ENCODE measurements around the gene POLE. TPM values are rescaled to one million over a fixed set of nuclear protein-coding genes. Genes with fewer than 3 reads are reported as not detected.

Gene POLE
- total and polyA plus RNA-seq, 9 of the 15 experiments (the other 6 are each of a cell fraction or from before 2014, with no cell fraction given): 2.4 to 154 (median 49.6) TPM

DNA sequence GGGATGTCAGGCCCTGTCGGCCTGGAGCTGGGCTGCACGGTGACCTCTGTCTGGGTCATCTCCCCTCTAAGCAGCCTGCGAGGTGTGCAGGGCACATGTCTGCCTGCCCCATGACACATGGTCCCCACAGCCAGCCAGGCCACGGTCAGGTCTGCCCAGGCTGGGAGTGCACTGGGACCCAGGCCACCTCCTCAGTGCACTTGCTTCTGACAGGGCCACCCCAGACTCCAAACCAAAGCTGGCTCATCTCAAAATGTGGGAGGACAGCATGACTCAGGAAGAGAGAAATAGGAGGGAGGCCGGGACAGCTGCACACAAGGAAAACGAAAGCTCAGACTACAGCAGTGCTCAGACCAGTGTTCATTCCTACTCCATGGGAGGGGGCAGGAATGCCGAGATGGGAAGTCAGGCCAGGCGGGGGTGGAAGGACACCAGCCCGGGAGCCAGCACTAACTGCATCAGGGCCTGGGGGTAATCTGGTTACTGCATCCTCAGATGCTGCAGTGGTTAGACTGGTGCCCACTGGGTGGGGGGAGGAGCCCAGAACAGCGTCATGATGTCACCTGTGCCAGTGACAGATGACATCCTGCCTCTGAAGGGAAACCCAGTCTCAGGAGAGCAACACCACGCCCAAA is 64.6 kb downstream of the POLE start (continued):
- TF ChIP-seq, protein P1, sequence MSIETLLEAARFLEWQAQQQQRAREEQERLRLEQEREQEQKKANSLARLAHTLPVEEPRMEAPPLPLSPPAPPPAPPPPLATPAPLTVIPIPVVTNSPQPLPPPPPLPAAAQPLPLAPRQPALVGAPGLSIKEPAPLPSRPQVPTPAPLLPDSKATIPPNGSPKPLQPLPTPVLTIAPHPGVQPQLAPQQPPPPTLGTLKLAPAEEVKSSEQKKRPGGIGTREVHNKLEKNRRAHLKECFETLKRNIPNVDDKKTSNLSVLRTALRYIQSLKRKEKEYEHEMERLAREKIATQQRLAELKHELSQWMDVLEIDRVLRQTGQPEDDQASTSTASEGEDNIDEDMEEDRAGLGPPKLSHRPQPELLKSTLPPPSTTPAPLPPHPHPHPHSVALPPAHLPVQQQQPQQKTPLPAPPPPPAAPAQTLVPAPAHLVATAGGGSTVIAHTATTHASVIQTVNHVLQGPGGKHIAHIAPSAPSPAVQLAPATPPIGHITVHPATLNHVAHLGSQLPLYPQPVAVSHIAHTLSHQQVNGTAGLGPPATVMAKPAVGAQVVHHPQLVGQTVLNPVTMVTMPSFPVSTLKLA (conservative IDR thresholded peaks at IDR 0.05): no peak
- TF ChIP-seq TSC22D4 (tag; IDR thresholded peaks at IDR 0.05): no peak
- TF ChIP-seq, protein P2, sequence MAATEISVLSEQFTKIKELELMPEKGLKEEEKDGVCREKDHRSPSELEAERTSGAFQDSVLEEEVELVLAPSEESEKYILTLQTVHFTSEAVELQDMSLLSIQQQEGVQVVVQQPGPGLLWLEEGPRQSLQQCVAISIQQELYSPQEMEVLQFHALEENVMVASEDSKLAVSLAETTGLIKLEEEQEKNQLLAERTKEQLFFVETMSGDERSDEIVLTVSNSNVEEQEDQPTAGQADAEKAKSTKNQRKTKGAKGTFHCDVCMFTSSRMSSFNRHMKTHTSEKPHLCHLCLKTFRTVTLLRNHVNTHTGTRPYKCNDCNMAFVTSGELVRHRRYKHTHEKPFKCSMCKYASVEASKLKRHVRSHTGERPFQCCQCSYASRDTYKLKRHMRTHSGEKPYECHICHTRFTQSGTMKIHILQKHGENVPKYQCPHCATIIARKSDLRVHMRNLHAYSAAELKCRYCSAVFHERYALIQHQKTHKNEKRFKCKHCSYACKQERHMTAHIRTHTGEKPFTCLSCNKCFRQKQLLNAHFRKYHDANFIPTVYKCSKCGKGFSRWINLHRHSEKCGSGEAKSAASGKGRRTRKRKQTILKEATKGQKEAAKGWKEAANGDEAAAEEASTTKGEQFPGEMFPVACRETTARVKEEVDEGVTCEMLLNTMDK (IDR thresholded peaks at IDR 0.05; ENCODE audit: borderline replicate concordance, insufficient read depth, low read depth, low read length, poor library complexity, severe bottlenecking): no peak
- no peak for TF ChIP-seq GABPB2 (CRISPR knock-in tag; conservative IDR thresholded peaks at IDR 0.05)
- TF ChIP-seq, protein P3, sequence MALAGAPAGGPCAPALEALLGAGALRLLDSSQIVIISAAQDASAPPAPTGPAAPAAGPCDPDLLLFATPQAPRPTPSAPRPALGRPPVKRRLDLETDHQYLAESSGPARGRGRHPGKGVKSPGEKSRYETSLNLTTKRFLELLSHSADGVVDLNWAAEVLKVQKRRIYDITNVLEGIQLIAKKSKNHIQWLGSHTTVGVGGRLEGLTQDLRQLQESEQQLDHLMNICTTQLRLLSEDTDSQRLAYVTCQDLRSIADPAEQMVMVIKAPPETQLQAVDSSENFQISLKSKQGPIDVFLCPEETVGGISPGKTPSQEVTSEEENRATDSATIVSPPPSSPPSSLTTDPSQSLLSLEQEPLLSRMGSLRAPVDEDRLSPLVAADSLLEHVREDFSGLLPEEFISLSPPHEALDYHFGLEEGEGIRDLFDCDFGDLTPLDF (CRISPR knock-in tag; IDR thresholded peaks at IDR 0.05): no peak
- TF ChIP-seq, protein P4, sequence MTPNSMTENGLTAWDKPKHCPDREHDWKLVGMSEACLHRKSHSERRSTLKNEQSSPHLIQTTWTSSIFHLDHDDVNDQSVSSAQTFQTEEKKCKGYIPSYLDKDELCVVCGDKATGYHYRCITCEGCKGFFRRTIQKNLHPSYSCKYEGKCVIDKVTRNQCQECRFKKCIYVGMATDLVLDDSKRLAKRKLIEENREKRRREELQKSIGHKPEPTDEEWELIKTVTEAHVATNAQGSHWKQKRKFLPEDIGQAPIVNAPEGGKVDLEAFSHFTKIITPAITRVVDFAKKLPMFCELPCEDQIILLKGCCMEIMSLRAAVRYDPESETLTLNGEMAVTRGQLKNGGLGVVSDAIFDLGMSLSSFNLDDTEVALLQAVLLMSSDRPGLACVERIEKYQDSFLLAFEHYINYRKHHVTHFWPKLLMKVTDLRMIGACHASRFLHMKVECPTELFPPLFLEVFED (CRISPR knock-in tag; conservative IDR thresholded peaks at IDR 0.05): no peak
- no peak for TF ChIP-seq E2F3 (CRISPR knock-in tag; IDR thresholded peaks at IDR 0.05)
- TF ChIP-seq, protein P5, sequence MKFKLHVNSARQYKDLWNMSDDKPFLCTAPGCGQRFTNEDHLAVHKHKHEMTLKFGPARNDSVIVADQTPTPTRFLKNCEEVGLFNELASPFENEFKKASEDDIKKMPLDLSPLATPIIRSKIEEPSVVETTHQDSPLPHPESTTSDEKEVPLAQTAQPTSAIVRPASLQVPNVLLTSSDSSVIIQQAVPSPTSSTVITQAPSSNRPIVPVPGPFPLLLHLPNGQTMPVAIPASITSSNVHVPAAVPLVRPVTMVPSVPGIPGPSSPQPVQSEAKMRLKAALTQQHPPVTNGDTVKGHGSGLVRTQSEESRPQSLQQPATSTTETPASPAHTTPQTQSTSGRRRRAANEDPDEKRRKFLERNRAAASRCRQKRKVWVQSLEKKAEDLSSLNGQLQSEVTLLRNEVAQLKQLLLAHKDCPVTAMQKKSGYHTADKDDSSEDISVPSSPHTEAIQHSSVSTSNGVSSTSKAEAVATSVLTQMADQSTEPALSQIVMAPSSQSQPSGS (CRISPR knock-in tag; IDR thresholded peaks at IDR 0.05): no peak
- no peak for TF ChIP-seq ZNF124 (CRISPR knock-in tag; IDR thresholded peaks at IDR 0.05)
- no peak; a peak in 1 of 4 replicates for TF ChIP-seq HDAC1 (IDR thresholded peaks at IDR 0.05)
- no peak for TF ChIP-seq NFIX (CRISPR knock-in tag; IDR thresholded peaks at IDR 0.05; ENCODE audit: low read depth)
- TF ChIP-seq HMG20A (CRISPR knock-in tag; conservative IDR thresholded peaks at IDR 0.05): no peak
- TF ChIP-seq NR2F6 (CRISPR knock-in tag; IDR thresholded peaks at IDR 0.05): no peak
- TF ChIP-seq CCAR2 (IDR thresholded peaks at IDR 0.05; ENCODE audit: low read depth, low read length): no peak
- no peak for TF ChIP-seq CBX8 (IDR thresholded peaks at IDR 0.05; ENCODE audit: borderline replicate concordance, extremely low read depth, low read depth, low read length, poor library complexity, severe bottlenecking)
- no peak for TF ChIP-seq NONO (IDR thresholded peaks at IDR 0.05; ENCODE audit: low read depth in 2 of 2, low read length in 1 of 2)
- no peak for TF ChIP-seq HMG20B (CRISPR knock-in tag; IDR thresholded peaks at IDR 0.05)
- no peak for TF ChIP-seq ETV1 (tag; conservative IDR thresholded peaks at IDR 0.05; ENCODE audit: low read depth)
- no peak for TF ChIP-seq CEBPG (CRISPR knock-in tag; IDR thresholded peaks at IDR 0.05)
- TF ChIP-seq CEBPG (tag; conservative IDR thresholded peaks at IDR 0.05 in 1 of 2, IDR thresholded peaks at IDR 0.05 in 1 of 2): no peak
